H1 (cell line): ENCODE measurements around the gene LSM2. TPM values are rescaled to one million over a fixed set of nuclear protein-coding genes. Genes with fewer than 3 reads are reported as not detected.

ENCODE experiments used
- CTCF ChIA-PET: fragments of 300-600 bp; sonication (Branson Sonifier 250); formaldehyde crosslinking; loops from one replicate; lab custom pipeline; 2021; ENCODE audit not compliant: partially characterized antibody; lab: Charles Lee
- POLR2A ChIA-PET: fragments of 300-600 bp; sonication (Branson Sonifier 250); formaldehyde crosslinking; loops from one replicate; lab custom pipeline; 2021; ENCODE audit warnings: inconsistent platforms; ENCODE audit not compliant: partially characterized antibody; lab: Charles Lee
- DNase-seq, 2 experiments: peaks; one replicate each; pipeline versions ENCODE4 v3.0.0 to v3.0.0-alpha.2; 2010 to 2022; ENCODE audit warnings: low spot score in 2 of 2, low read depth in 1 of 2, mixed read lengths in 1 of 2
- FAIRE-seq: peaks from 2 replicates; lab custom pipeline; 2011; peaks lifted over from hg19 to GRCh38; lab: Jason Lieb, UNC
- H2AFZ ChIP-seq: 2 replicates; pipeline ENCODE4 v1.8.1; 2012; ENCODE audit warnings: low read length, inconsistent platforms
- H2AK5ac ChIP-seq: 2 replicates; pipeline ENCODE4 v1.6.1; 2013; ENCODE audit warnings: low read depth, low read length
- H2BK120ac ChIP-seq: replicated peaks from 2 replicates; pipeline ENCODE3; 2013; ENCODE audit warnings: low read depth, low read length, inconsistent platforms
- H2BK12ac ChIP-seq: 2 replicates; pipeline ENCODE4 v1.6.1; 2013; ENCODE audit warnings: low read depth, low read length
- H2BK15ac ChIP-seq: 2 replicates; pipeline ENCODE4 v1.6.1; 2013; ENCODE audit warnings: low read length
- H2BK20ac ChIP-seq: 2 replicates; pipeline ENCODE4 v1.6.1; 2013; ENCODE audit warnings: low read length
- H2BK5ac ChIP-seq: 2 replicates; pipeline ENCODE4 v1.6.1; 2013; ENCODE audit warnings: low read depth, low read length
- H3K14ac ChIP-seq: 2 replicates; pipeline ENCODE4 v1.6.1; 2013; ENCODE audit warnings: inconsistent platforms; ENCODE audit not compliant: insufficient read length
- H3K18ac ChIP-seq: 2 replicates; pipeline ENCODE4 v1.6.1; 2013; ENCODE audit warnings: low read length; ENCODE audit errors: extremely low read depth
- H3K23ac ChIP-seq: 2 replicates; pipeline ENCODE4 v1.6.1; 2013; ENCODE audit warnings: inconsistent platforms; ENCODE audit not compliant: insufficient read length
- H3K23me2 ChIP-seq: 2 replicates; pipeline ENCODE4 v1.6.1; 2013; ENCODE audit warnings: low read depth, low read length
- H3K27ac ChIP-seq: 2 replicates; pipeline ENCODE4 v1.6.1; 2011; ENCODE audit warnings: low read depth, low read length, inconsistent platforms
- H3K27me3 ChIP-seq, 4 experiments: replicated peaks in 1 of 4; 1 replicate in 1 of 4; 2 replicates in 3 of 4; pipeline versions ENCODE4 v1.6.1 to v1.8.1; 2011 to 2013; ENCODE audit warnings: low read length in 3 of 4, mild to moderate bottlenecking in 3 of 4, inconsistent platforms in 2 of 4, mixed read lengths in 2 of 4, moderate library complexity in 1 of 4; ENCODE audit not compliant: control insufficient read depth in 3 of 4, insufficient read depth in 3 of 4; ENCODE audit errors: extremely low read depth in 1 of 4
- H3K36me3 ChIP-seq, 4 experiments: 2 replicates each; pipeline versions ENCODE4 v1.6.1 to v1.8.1; 2011 to 2013; ENCODE audit warnings: mild to moderate bottlenecking in 4 of 4, low read length in 3 of 4, moderate library complexity in 2 of 4, control low read depth in 1 of 4, inconsistent platforms in 1 of 4; ENCODE audit not compliant: insufficient read depth in 4 of 4, control insufficient read depth in 2 of 4
- H3K4ac ChIP-seq: replicated peaks from 2 replicates; pipeline ENCODE3; 2013; ENCODE audit warnings: low read length, low read depth, mixed read lengths, inconsistent platforms; ENCODE audit not compliant: insufficient read length
- H3K4me1 ChIP-seq, 4 experiments: replicated peaks in 1 of 4; 1 replicate in 1 of 4; 2 replicates in 3 of 4; pipeline versions ENCODE4 v1.6.1 to v1.8.1; 2011 to 2013; ENCODE audit warnings: low read length in 3 of 4, inconsistent platforms in 2 of 4, mixed read lengths in 1 of 4; ENCODE audit not compliant: insufficient read depth in 4 of 4, control insufficient read depth in 3 of 4
- H3K4me2 ChIP-seq, 2 experiments: 2 replicates each; pipeline versions ENCODE4 v1.6.1 to v1.8.1; 2011 to 2013; ENCODE audit warnings: low read depth in 2 of 2, low read length in 2 of 2, control low read depth in 1 of 2, inconsistent platforms in 1 of 2, mild to moderate bottlenecking in 1 of 2; ENCODE audit not compliant: insufficient read depth in 1 of 2
- H3K4me3 ChIP-seq, 4 experiments: fragments of 200-600, 300-600 bp in 1 of 4; sonication (generic), shearing (Covaris generic), sonication (Bioruptor Twin) in 1 of 4; 2 replicates each; pipeline versions ENCODE4 v1.5.1 to v1.8.1; 2011 to 2016; ENCODE audit warnings: low read length in 4 of 4, low read depth in 3 of 4, control low read depth in 2 of 4, inconsistent platforms in 2 of 4, mild to moderate bottlenecking in 2 of 4, mixed read lengths in 1 of 4, moderate library complexity in 1 of 4; ENCODE audit not compliant: insufficient read depth in 2 of 4; ENCODE audit errors: extremely low read depth in 1 of 4
- H3K56ac ChIP-seq: replicated peaks from 2 replicates; pipeline ENCODE3; 2013; ENCODE audit warnings: low read depth, mild to moderate bottlenecking, mixed read lengths, low read length, inconsistent platforms; ENCODE audit not compliant: insufficient read length
- H3K79me1 ChIP-seq: 2 replicates; pipeline ENCODE4 v1.6.1; 2013; ENCODE audit warnings: low read depth, low read length, control low read depth
- H3K79me2 ChIP-seq, 2 experiments: 2 replicates each; pipeline versions ENCODE4 v1.6.1 to v1.8.1; 2012 to 2013; ENCODE audit warnings: low read length in 2 of 2, mild to moderate bottlenecking in 2 of 2, inconsistent platforms in 1 of 2; ENCODE audit not compliant: insufficient read depth in 2 of 2, control insufficient read depth in 1 of 2
- H3K9ac ChIP-seq, 4 experiments: replicated peaks in 1 of 4; 1 replicate in 1 of 4; 2 replicates in 3 of 4; pipeline versions ENCODE4 v1.6.1 to v1.8.1; 2011 to 2013; ENCODE audit warnings: low read depth in 3 of 4, low read length in 3 of 4, control low read depth in 2 of 4, mild to moderate bottlenecking in 2 of 4, moderate library complexity in 2 of 4, inconsistent platforms in 1 of 4; ENCODE audit errors: extremely low read depth in 1 of 4
- H3K9me3 ChIP-seq, 2 experiments: 2 replicates each; pipeline versions ENCODE4 v1.6.1 to v1.8.1; 2012 to 2013; ENCODE audit warnings: mild to moderate bottlenecking in 2 of 2, moderate library complexity in 2 of 2, control low read depth in 1 of 2, inconsistent platforms in 1 of 2, low read depth in 1 of 2, low read length in 1 of 2, mixed read lengths in 1 of 2; ENCODE audit not compliant: insufficient read depth in 2 of 2
- H4K20me1 ChIP-seq, 2 experiments: replicated peaks in 1 of 2; 2 replicates each; pipeline versions ENCODE3 to v1.8.1; 2011 to 2013; ENCODE audit warnings: inconsistent platforms in 2 of 2, low read length in 2 of 2, mild to moderate bottlenecking in 1 of 2; ENCODE audit not compliant: insufficient read depth in 2 of 2, control insufficient read depth in 1 of 2
- H4K5ac ChIP-seq: 2 replicates; pipeline ENCODE4 v1.6.1; 2013; ENCODE audit warnings: low read length, low read depth, mixed read lengths, inconsistent platforms; ENCODE audit not compliant: insufficient read length
- H4K8ac ChIP-seq: 2 replicates; pipeline ENCODE4 v1.8.0; 2013; ENCODE audit warnings: mild to moderate bottlenecking, moderate library complexity, low read length, inconsistent platforms; ENCODE audit not compliant: insufficient read depth; ENCODE audit errors: extremely low read depth
- H4K91ac ChIP-seq: replicated peaks from 2 replicates; pipeline ENCODE3; 2013; ENCODE audit warnings: low read length, mixed read lengths, inconsistent platforms; ENCODE audit not compliant: insufficient read length
- ASH2L ChIP-seq: fragments of 200-600, 300-600 bp; sonication (generic); IDR thresholded peaks from one replicate; pipeline ENCODE4 v1.7.1; 2017; ENCODE audit warnings: low read length
- CEBPB ChIP-seq: IDR thresholded peaks from 2 replicates; pipeline ENCODE4 v1.6.1; 2012; ENCODE audit warnings: low read depth, low read length
- HDAC2 ChIP-seq, 2 experiments: fragments of 300-600 bp in 1 of 2; sonication (generic) in 1 of 2; IDR thresholded peaks; 2 replicates each; pipeline ENCODE4 v1.6.1; 2011 to 2012; ENCODE audit warnings: low read depth in 2 of 2, low read length in 2 of 2, mild to moderate bottlenecking in 2 of 2, moderate library complexity in 2 of 2, borderline replicate concordance in 1 of 2, inconsistent platforms in 1 of 2
- NRF1 ChIP-seq: IDR thresholded peaks from 2 replicates; pipeline ENCODE4 v1.6.1; 2011; ENCODE audit warnings: mild to moderate bottlenecking, low read depth, low read length, improper control_type of control experiment
- WGBS, 2 experiments: shearing (Covaris generic) in 1 of 2; methylation state at CpG; one replicate each; pipeline versions ENCODE4 v1.1.6 to v1.1.7; 2013 to 2015; ENCODE audit warnings: low lambda C conversion rate in 2 of 2, mixed read lengths in 2 of 2, inconsistent platforms in 1 of 2, low coverage in 1 of 2, missing lambda C conversion rate in 1 of 2; ENCODE audit not compliant: insufficient replicate concordance in 2 of 2, insufficient coverage in 1 of 2, insufficient read length in 1 of 2; ENCODE audit errors: extremely low coverage in 1 of 2, missing lambda C conversion rate in 1 of 2; 5-methylcytosine and 5-hydroxymethylcytosine counted together
- polyA plus RNA-seq, 7 experiments: library from polyadenylated mRNA; depleted of rRNA in 3 of 7; stranded (reverse) in 5 of 7; unstranded in 2 of 7; fragments of >200 nt in 5 of 7; fragments of 200-250 nt in 2 of 7; gene quantifications; 1 replicate in 5 of 7; 2 replicates in 1 of 7; 4 replicates in 1 of 7; pipeline versions ENCODE4 v1.2.1 to v1.2.3, GENCODE V29; 2011 to 2013; ENCODE audit warnings: missing spikeins in 2 of 7, mixed read lengths in 2 of 7
- total RNA-seq: library from RNA; stranded (reverse); fragmentation: NEBNext Ultra II Directional; extraction: Animal tissue kit (Norgen Biotek cat#: 25700); gene quantifications from 2 replicates; pipeline ENCODE4 v1.2.1, GENCODE V29; 2021
- TF ChIP-seq, protein P1 (sequence below): IDR thresholded peaks from 2 replicates; pipeline ENCODE4 v1.6.1; 2012; ENCODE audit warnings: low read length, inconsistent platforms
- TF ChIP-seq, protein P2 (sequence below): IDR thresholded peaks from 2 replicates; pipeline ENCODE4 v1.6.1; 2012; ENCODE audit warnings: inconsistent platforms

LSM2 gene
- total and polyA plus RNA-seq, 2 of the 8 experiments (the other 6 are each of a cell fraction or from before 2014, with no cell fraction given) = 127 to 168 TPM

DNA sequence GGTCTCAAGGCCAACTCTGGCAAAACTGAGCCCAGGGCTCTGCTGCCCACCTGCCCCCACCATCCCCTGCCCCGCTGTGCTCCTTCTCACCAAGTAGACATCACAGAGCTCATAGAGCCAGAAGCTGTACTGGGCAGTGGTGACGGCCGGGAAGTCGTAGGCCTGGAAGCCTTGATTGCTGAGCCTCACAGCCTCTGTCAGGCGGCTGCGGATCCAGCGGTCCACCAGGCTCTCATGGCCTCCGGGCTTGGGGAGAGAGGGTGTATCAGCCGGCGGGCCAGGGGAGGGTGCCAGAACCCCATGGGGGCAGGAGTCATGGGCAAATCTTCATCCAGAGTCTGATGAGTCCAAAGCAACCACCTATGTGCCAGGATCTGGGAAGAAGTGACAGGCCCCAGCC, 26.9 kb downstream of the LSM2 start:
- Histone ChIP-seq H2BK120ac (no peak overlapping the region), H3K23me2 (0 out of 2 replicates have a peak, but pooled peaks cover 1% of the 10 kb centered on the region), H2AFZ (no peak overlapping the region), H2BK20ac (no peak overlapping the region), H4K91ac (no peak overlapping the region), H2BK12ac (no peak overlapping the region), H3K18ac (no peak overlapping the region), H3K79me1 (no peaks in the 10 kb centered on the region), H3K4me1 (peaks cover 0 to 7% (median 3%) of the 10 kb centered on the region in 4 experiments; a peak in 3 of 7 replicates), H3K36me3 (peaks cover 26 to 64% (median 50%) of the 10 kb centered on the region in 4 experiments), H3K27ac (no peak overlapping the region), H4K8ac (no peak overlapping the region), H3K4me2 (no peak overlapping the region), H4K5ac (no peak overlapping the region), H2AK5ac (no peak overlapping the region), H3K23ac (no peak overlapping the region), H3K14ac (no peak overlapping the region), H3K9ac (no peak overlapping the region), H2BK5ac (no peak overlapping the region), H3K9me3 (no peaks in the 10 kb centered on the region), H2BK15ac (no peak overlapping the region), H3K56ac (no peak overlapping the region), H4K20me1 (peaks cover 1 to 3% of the 10 kb centered on the region in 2 experiments), H3K4me3 (no peak overlapping the region), H3K4ac (no peak overlapping the region), H3K27me3 (no peaks in the 10 kb centered on the region; a peak in 1 of 7 replicates), H3K79me2 (no peaks in the 10 kb centered on the region)
- DNase-seq = no peak
- FAIRE-seq = no peak
- no peak for TF ChIP-seq NRF1
- TF ChIP-seq, protein P1, sequence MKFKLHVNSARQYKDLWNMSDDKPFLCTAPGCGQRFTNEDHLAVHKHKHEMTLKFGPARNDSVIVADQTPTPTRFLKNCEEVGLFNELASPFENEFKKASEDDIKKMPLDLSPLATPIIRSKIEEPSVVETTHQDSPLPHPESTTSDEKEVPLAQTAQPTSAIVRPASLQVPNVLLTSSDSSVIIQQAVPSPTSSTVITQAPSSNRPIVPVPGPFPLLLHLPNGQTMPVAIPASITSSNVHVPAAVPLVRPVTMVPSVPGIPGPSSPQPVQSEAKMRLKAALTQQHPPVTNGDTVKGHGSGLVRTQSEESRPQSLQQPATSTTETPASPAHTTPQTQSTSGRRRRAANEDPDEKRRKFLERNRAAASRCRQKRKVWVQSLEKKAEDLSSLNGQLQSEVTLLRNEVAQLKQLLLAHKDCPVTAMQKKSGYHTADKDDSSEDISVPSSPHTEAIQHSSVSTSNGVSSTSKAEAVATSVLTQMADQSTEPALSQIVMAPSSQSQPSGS = no peak
- TF ChIP-seq, protein P2, sequence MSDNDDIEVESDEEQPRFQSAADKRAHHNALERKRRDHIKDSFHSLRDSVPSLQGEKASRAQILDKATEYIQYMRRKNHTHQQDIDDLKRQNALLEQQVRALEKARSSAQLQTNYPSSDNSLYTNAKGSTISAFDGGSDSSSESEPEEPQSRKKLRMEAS = no peak
- no peak for TF ChIP-seq ASH2L
- TF ChIP-seq CEBPB = no peak
- no peak for TF ChIP-seq HDAC2 (IDR thresholded peaks at IDR 0.05; ENCODE audit: borderline replicate concordance in 1 of 2, low read depth in 2 of 2, low read length in 2 of 2)
- ChIA-PET POLR2A (interaction anchor here (0.6 to 10.7 kb wide), 8 partner anchors 8 to 115 kb away, joined by 3 to 85 read pairs (median 4); partner anchors contain the start of genes GPANK1, HSPA1B and VARS1), CTCF (interaction anchor here (0.9 to 15.6 kb wide), 6 partner anchors 5 to 112 kb away, joined by 3 to 228 read pairs (median 10); partner anchors contain the start of genes LSM2, VARS1 and VWA7)
- WGBS, 2 experiments = 96% methylated on average over 10 of the region's 10 CpGs; no CpG with 5 or more reads in 1 of the 2 experiments
